Measurements from ENCODE around the gene KIF5C. TPM values are rescaled to one million over a fixed set of nuclear protein-coding genes. Genes with fewer than 3 reads are reported as not detected.

KIF5C gene
- polyA plus RNA-seq, 1 donor (not counting 4 experiments of a cell fraction or from before 2014, with no cell fraction given), result 0.03 TPM

DNA sequence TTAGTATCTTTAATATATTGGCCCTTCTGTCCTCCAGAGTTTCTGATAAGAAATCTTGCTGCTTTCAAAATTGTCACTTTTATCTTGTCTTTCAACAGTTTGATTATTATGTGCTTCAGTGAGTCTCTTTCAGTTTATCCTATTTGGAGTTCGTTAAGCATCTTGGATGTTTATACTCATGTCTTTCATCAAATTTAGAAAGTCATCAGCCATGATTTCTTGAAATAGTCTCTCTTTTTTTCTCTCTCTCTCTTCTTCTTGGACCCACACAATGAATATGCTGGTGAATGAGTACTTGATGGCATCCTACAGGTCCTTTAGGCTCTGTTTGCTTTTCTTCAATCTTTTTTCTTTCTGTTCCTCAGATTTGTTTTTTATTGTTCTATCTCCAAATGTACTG, 26.9 kb upstream of the KIF5C start:
- Histone ChIP-seq H2AFZ (ENCODE audit: control insufficient read depth, low read length) (no peak overlapping the region), H3K27me3 (ENCODE audit: control insufficient read depth, extremely low read depth, insufficient read depth, low read length) (peaks cover 9% of the 10 kb centered on the region), H3K27ac (ENCODE audit: control insufficient read depth, insufficient read depth, low read length) (no peak overlapping the region), H3K4me3 (ENCODE audit: control insufficient read depth in 2 of 3, extremely low read depth in 1 of 3, insufficient read depth in 2 of 3, low read depth in 1 of 3, low read length in 3 of 3) (no peak overlapping the region), H3K9ac (ENCODE audit: control insufficient read depth, extremely low read depth, insufficient read depth, low read length) (no peak overlapping the region), H3K4me2 (ENCODE audit: control insufficient read depth, extremely low read depth, insufficient read depth, low read depth, low read length) (no peak overlapping the region), H3K79me2 (ENCODE audit: control insufficient read depth, insufficient read depth, low read length) (no peaks in the 10 kb centered on the region), H3K36me3 (ENCODE audit: control insufficient read depth in 2 of 2, extremely low read depth in 1 of 2, insufficient read depth in 2 of 2, low read length in 2 of 2) (no peaks in the 10 kb centered on the region), H3K9me3 (ENCODE audit: control insufficient read depth, low read depth, low read length) (no peaks in the 10 kb centered on the region), H3K4me1 (ENCODE audit: control insufficient read depth, extremely low read depth, insufficient read depth, low read length) (no peaks in the 10 kb centered on the region), H4K20me1 (ENCODE audit: control insufficient read depth, extremely low read depth, insufficient read depth, low read length) (no peaks in the 10 kb centered on the region), H3K9me1 (ENCODE audit: control insufficient read depth, extremely low read depth, insufficient read depth, low read length) (no peaks in the 10 kb centered on the region)
- no peak for TF ChIP-seq EZH2 (IDR thresholded peaks at IDR 0.05; ENCODE audit: low read length)
- TF ChIP-seq, protein P1, sequence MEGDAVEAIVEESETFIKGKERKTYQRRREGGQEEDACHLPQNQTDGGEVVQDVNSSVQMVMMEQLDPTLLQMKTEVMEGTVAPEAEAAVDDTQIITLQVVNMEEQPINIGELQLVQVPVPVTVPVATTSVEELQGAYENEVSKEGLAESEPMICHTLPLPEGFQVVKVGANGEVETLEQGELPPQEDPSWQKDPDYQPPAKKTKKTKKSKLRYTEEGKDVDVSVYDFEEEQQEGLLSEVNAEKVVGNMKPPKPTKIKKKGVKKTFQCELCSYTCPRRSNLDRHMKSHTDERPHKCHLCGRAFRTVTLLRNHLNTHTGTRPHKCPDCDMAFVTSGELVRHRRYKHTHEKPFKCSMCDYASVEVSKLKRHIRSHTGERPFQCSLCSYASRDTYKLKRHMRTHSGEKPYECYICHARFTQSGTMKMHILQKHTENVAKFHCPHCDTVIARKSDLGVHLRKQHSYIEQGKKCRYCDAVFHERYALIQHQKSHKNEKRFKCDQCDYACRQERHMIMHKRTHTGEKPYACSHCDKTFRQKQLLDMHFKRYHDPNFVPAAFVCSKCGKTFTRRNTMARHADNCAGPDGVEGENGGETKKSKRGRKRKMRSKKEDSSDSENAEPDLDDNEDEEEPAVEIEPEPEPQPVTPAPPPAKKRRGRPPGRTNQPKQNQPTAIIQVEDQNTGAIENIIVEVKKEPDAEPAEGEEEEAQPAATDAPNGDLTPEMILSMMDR (optimal IDR thresholded peaks at IDR 0.05 in 1 of 3, IDR thresholded peaks at IDR 0.05 in 1 of 3, conservative IDR thresholded peaks at IDR 0.05 in 1 of 3; ENCODE audit: extremely low read depth in 1 of 3, insufficient read depth in 2 of 3, low read length in 3 of 3), result no peak
- dilution Hi-C loops (cut with MboI; ENCODE audit: extremely low pct_ligation_motif_present, low sequenced_read_pairs), result no loop called here
- FAIRE-seq (no peak), DNase-seq (ENCODE audit: low read depth, low spot score) (no peak)

DNA sequence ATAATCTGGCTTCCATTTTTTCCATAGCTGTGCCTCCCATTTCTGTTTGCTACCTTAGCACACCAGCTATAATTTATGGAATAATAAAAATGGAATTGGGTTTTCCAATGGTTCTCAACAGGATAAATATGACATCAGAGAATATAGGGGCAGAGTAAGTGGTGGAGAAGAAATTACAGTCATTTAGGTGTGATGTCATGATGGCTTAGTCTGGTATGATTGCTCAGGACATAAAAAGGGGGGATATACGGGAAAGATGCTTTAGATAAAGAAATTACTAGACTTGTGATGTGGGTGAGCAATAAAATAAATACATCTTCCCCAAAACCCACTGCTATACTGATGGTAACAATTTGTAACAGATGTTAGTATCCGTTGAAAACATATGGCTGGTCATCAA, 21.6 kb upstream of the KIF5C start:
- dilution Hi-C loops (cut with MboI; ENCODE audit: extremely low pct_ligation_motif_present, low sequenced_read_pairs), result no loop called here
- Histone ChIP-seq H3K9me1 (ENCODE audit: control insufficient read depth, extremely low read depth, insufficient read depth, low read length) (no peaks in the 10 kb centered on the region), H3K36me3 (ENCODE audit: control insufficient read depth in 2 of 2, extremely low read depth in 1 of 2, insufficient read depth in 2 of 2, low read length in 2 of 2) (no peaks in the 10 kb centered on the region), H3K27ac (ENCODE audit: control insufficient read depth, insufficient read depth, low read length) (no peak overlapping the region), H3K79me2 (ENCODE audit: control insufficient read depth, insufficient read depth, low read length) (no peaks in the 10 kb centered on the region), H3K9me3 (ENCODE audit: control insufficient read depth, low read depth, low read length) (no peaks in the 10 kb centered on the region), H3K9ac (ENCODE audit: control insufficient read depth, extremely low read depth, insufficient read depth, low read length) (no peak overlapping the region), H4K20me1 (ENCODE audit: control insufficient read depth, extremely low read depth, insufficient read depth, low read length) (no peaks in the 10 kb centered on the region), H3K27me3 (ENCODE audit: control insufficient read depth, extremely low read depth, insufficient read depth, low read length) (peaks cover 9% of the 10 kb centered on the region), H3K4me2 (ENCODE audit: control insufficient read depth, extremely low read depth, insufficient read depth, low read depth, low read length) (no peak overlapping the region), H3K4me1 (ENCODE audit: control insufficient read depth, extremely low read depth, insufficient read depth, low read length) (no peaks in the 10 kb centered on the region), H3K4me3 (ENCODE audit: control insufficient read depth in 2 of 3, extremely low read depth in 1 of 3, insufficient read depth in 2 of 3, low read depth in 1 of 3, low read length in 3 of 3) (no peak overlapping the region), H2AFZ (ENCODE audit: control insufficient read depth, low read length) (no peak overlapping the region)
- DNase-seq (ENCODE audit: low read depth, low spot score) (no peak), FAIRE-seq (no peak)
- no peak for TF ChIP-seq EZH2 (IDR thresholded peaks at IDR 0.05; ENCODE audit: low read length)
- TF ChIP-seq, protein P1 (optimal IDR thresholded peaks at IDR 0.05 in 1 of 3, IDR thresholded peaks at IDR 0.05 in 1 of 3, conservative IDR thresholded peaks at IDR 0.05 in 1 of 3; ENCODE audit: extremely low read depth in 1 of 3, insufficient read depth in 2 of 3, low read length in 3 of 3), result no peak
